Mesothelial cell of epicardium (in vitro differentiated cells): ENCODE measurements around the gene BTG2. TPM values are rescaled to one million over a fixed set of nuclear protein-coding genes. Genes with fewer than 3 reads are reported as not detected.

Source experiments
- DNase-seq, 2 experiments: peaks; one replicate each; pipeline ENCODE4 v3.0.0; 2021; ENCODE audit warnings: low spot score in 2 of 2; ENCODE audit not compliant: unreplicated experiment in 2 of 2
- H3K27ac Mint-ChIP-seq: 2 replicates; pipeline ENCODE4 v1.8.0; 2021; ENCODE audit warnings: mixed read lengths
- H3K27me3 Mint-ChIP-seq: 2 replicates; pipeline ENCODE4 v1.8.0; 2021; ENCODE audit warnings: low read depth, mixed read lengths
- H3K36me3 Mint-ChIP-seq: 2 replicates; pipeline ENCODE4 v1.8.0; 2021; ENCODE audit warnings: mixed read lengths
- H3K4me1 Mint-ChIP-seq: 2 replicates; pipeline ENCODE4 v1.8.0; 2021; ENCODE audit warnings: mixed read lengths
- H3K4me3 Mint-ChIP-seq: 2 replicates; pipeline ENCODE4 v1.8.0; 2021; ENCODE audit warnings: mild to moderate bottlenecking, moderate library complexity, mixed read lengths
- H3K9me3 Mint-ChIP-seq: 2 replicates; pipeline ENCODE4 v1.8.0; 2021; ENCODE audit warnings: mixed read lengths
- total RNA-seq: library from RNA; stranded (reverse); gene quantifications from 3 replicates; pipeline ENCODE4 v1.2.1, GENCODE V29; 2021
- TF ChIP-seq, protein P1 (sequence below): fragments of 200-600 bp; sonication (generic); IDR thresholded peaks from one replicate; pipeline ENCODE4 v1.5.0; 2021; ENCODE audit warnings: antibody characterized with exemption; ENCODE audit not compliant: unreplicated experiment

Gene BTG2
- total RNA-seq, 1 donor from 2014 or later = 186 TPM

DNA sequence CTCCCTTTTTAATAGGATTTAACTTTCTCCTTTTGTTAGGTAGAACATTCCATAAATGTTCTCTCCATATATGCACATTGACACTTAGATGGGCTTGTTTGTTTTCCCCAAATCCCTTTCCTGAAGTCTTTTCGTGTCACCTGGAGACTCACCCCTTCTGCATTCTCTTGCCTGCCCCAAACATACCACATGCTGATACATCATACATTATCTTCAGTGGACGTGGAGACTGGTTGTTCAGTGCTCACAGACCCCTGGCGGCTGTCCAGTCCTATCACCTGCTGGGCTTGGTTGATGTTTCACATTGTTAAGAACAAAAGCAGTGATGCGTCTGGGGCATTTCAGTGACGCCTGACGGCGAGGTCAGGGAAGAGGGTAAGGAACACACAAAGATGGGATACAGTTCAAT is 23.4 kb downstream of the BTG2 start:
- no peaks in the 10 kb centered on the region for H3K27me3 Mint-ChIP-seq
- no peaks in the 10 kb centered on the region for H3K9me3 Mint-ChIP-seq
- no peak overlapping the region for H3K4me3 Mint-ChIP-seq
- H3K36me3 Mint-ChIP-seq = no peaks in the 10 kb centered on the region
- peak; percentile 47 to 63 for DNase-seq
- TF ChIP-seq, protein P1, sequence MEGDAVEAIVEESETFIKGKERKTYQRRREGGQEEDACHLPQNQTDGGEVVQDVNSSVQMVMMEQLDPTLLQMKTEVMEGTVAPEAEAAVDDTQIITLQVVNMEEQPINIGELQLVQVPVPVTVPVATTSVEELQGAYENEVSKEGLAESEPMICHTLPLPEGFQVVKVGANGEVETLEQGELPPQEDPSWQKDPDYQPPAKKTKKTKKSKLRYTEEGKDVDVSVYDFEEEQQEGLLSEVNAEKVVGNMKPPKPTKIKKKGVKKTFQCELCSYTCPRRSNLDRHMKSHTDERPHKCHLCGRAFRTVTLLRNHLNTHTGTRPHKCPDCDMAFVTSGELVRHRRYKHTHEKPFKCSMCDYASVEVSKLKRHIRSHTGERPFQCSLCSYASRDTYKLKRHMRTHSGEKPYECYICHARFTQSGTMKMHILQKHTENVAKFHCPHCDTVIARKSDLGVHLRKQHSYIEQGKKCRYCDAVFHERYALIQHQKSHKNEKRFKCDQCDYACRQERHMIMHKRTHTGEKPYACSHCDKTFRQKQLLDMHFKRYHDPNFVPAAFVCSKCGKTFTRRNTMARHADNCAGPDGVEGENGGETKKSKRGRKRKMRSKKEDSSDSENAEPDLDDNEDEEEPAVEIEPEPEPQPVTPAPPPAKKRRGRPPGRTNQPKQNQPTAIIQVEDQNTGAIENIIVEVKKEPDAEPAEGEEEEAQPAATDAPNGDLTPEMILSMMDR = peak; percentile 43
- H3K4me1 Mint-ChIP-seq = peaks cover 57% of the 10 kb centered on the region
- H3K27ac Mint-ChIP-seq = peak overlapping the region; percentile 98

DNA sequence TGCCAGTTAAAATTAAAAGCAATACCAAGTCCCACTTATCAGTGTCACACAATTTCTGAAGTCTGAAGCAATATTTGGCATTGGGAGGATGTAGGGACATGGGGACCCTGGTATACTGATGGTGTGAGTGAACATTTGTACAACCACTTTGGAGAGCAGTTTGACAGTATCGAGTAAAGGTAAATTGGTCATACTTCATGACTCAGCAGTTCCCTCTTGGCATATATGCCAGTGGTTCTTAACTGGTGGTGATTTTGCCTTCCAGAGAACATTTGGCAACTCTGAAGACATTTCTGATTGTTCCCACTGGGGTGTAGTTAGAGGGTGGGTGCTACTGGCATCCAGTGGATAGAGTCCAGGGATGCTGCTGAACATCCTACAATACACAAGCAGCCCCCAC is 25.9 kb downstream of the BTG2 start:
- H3K36me3 Mint-ChIP-seq = no peaks in the 10 kb centered on the region
- no peaks in the 10 kb centered on the region for H3K9me3 Mint-ChIP-seq
- H3K27ac Mint-ChIP-seq = no peak overlapping the region
- H3K4me1 Mint-ChIP-seq = peaks cover 41% of the 10 kb centered on the region
- TF ChIP-seq, protein P1 = no peak
- no peak overlapping the region for H3K4me3 Mint-ChIP-seq
- no peak for DNase-seq
- H3K27me3 Mint-ChIP-seq = no peaks in the 10 kb centered on the region

DNA sequence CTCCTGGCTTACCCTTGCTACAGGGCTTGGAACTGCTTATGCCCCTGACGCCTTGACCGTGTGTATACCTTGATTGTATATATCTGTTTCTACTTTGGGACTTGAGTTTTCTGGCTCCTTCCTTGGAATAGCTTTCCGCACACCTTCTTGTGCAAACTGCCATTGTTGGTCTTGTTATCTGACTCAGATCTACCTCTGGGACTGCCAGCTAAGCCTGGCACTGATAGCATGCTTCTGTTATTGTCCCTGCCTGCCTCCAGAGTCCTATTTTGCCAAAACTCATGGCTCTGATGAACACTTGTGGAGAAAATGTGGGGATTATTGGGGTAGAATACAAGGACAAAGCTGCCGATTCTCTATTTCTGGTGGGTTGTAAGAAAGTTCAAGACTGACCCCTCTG is 30.2 kb downstream of the BTG2 start:
- no peak for DNase-seq
- Mint-ChIP-seq H3K27ac (no peak overlapping the region), H3K4me1 (peaks cover 24% of the 10 kb centered on the region), H3K9me3 (no peaks in the 10 kb centered on the region), H3K27me3 (no peaks in the 10 kb centered on the region), H3K4me3 (no peak overlapping the region), H3K36me3 (no peaks in the 10 kb centered on the region)
- TF ChIP-seq, protein P1 = no peak

DNA sequence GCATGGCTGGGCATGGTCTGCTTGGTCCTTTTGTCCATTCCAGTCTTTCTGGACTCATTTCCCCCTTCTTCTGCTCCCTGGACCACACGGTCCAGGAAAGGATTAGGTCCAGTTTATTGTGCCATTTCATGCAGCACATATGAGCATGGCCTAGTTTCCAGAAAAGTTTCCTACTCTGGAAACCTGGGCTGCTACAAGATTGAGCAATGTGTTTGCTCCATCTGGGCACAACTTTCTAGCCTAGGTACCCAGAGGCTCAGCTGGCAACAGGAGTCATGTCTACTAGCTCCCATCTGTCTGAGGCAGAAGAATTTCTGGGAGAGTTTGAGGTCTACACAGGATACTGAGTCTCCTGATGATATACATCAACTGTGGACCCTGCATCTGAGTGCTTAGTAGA is 30.8 kb downstream of the BTG2 start:
- peak overlapping the region; percentile 55 for H3K27ac Mint-ChIP-seq
- H3K4me3 Mint-ChIP-seq = no peak overlapping the region
- TF ChIP-seq, protein P1 = no peak
- no peak for DNase-seq
- H3K4me1 Mint-ChIP-seq = peaks cover 24% of the 10 kb centered on the region
- H3K9me3 Mint-ChIP-seq = no peaks in the 10 kb centered on the region
- H3K27me3 Mint-ChIP-seq = no peaks in the 10 kb centered on the region
- no peaks in the 10 kb centered on the region for H3K36me3 Mint-ChIP-seq

DNA sequence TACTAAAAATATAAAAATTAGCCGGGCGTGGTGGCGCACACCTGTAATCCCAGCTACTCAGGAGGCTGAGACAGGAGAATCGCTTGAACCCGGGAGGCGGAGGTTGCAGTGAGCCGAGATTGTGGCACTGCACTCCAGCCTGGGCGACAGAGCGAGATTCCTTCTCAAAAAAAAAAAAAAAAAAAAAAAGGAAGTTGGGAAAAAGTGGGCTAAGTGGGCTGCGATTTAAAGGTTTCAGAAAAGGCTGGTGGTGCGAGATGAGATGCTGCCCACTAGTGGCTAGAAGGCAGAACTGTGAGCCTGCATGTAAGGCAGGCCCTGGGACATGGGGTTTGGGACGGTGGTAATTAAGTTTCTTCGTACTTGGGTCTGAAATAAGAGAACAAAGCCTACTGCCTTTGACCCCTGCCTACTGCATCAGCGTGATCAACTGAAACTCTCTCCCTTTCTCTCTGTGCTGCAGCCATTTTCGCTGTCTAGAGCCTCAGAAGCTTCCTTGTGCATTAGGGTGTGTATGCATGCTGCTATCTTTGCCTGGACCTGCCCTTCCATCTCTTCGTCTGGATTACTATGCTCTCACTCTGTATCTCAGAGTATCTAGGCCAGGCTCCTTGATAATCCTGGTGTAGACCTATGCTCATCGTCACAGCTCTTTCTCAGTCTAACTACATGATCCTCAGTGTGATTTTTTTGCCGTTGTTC is 33.2 kb downstream of the BTG2 start:
- DNase-seq = peak in 1 of 2 experiments; percentile 59
- TF ChIP-seq, protein P1 = peak; percentile 82
- H3K4me1 Mint-ChIP-seq = peaks cover 35% of the 10 kb centered on the region

More for the DNA sequence above, 33.2 kb downstream of the BTG2 start:
- Mint-ChIP-seq H3K9me3 (no peaks in the 10 kb centered on the region), H3K27me3 (no peaks in the 10 kb centered on the region), H3K27ac (peak overlapping the region; percentile 52), H3K36me3 (no peaks in the 10 kb centered on the region), H3K4me3 (no peak overlapping the region)
